Stimulated activated CD4-positive, alpha-beta T cell treated with anti-CD3 and anti-CD28 coated beads, Interleukin-12 subunit alpha, Interleukin-12 subunit beta, amount 100 ng/mL, for 4 hours (primary cell): Measurements from ENCODE around the gene SLC24A2.
"Not testable (repeated sequence)": the region's sequence is repeated elsewhere in the genome, so short reads cannot be mapped to it uniquely, and the experiment has no call there.

Experiments
- DNase-seq: peaks from one replicate; pipeline ENCODE4 v3.0.0-alpha.2; 2020

The SLC24A2 gene

GRCh38 chr9:19788614-19789271 lies at the start of gene SLC24A2:
Gene SLC24A2, minus strand, starts transcription at chr9:19789037.
- no peak for DNase-seq

- not testable (repeated sequence) for DNase-seq
Observed at GRCh38 chr9:19833331-19833730, 44.5 kb upstream of the SLC24A2 start.

GRCh38 chr9:19830796-19831195 lies 42.0 kb upstream of the SLC24A2 start:
- no peak for DNase-seq

- DNase-seq = no peak
Observed at GRCh38 chr9:19828576-19829109, 39.8 kb upstream of the SLC24A2 start.

- DNase-seq = no peak
Observed at GRCh38 chr9:19816769-19817168, 27.9 kb upstream of the SLC24A2 start.

GRCh38 chr9:19812194-19812593 lies 23.4 kb upstream of the SLC24A2 start:
- DNase-seq = no peak

GRCh38 chr9:19809422-19810269 lies 20.8 kb upstream of the SLC24A2 start:
- DNase-seq = no peak

GRCh38 chr9:19807182-19807892 lies 18.5 kb upstream of the SLC24A2 start:
- DNase-seq = no peak

GRCh38 chr9:19804431-19804830 lies 15.6 kb upstream of the SLC24A2 start:
- DNase-seq = no peak

- DNase-seq = no peak
Observed at GRCh38 chr9:19800884-19801283, 12.0 kb upstream of the SLC24A2 start.

- DNase-seq = no peak
Observed at GRCh38 chr9:19799784-19800183, 10.9 kb upstream of the SLC24A2 start.

- no peak for DNase-seq
Observed at GRCh38 chr9:19788152-19788551, 685 bp downstream of the SLC24A2 start.

GRCh38 chr9:19787672-19788071 lies 1.2 kb downstream of the SLC24A2 start:
- DNase-seq = no peak

- DNase-seq = no peak
Observed at GRCh38 chr9:19785230-19785629, 3.6 kb downstream of the SLC24A2 start.

GRCh38 chr9:19784136-19784535 lies 4.7 kb downstream of the SLC24A2 start:
- no peak for DNase-seq

GRCh38 chr9:19783500-19783899 lies 5.3 kb downstream of the SLC24A2 start:
- no peak for DNase-seq

GRCh38 chr9:19782005-19782404 lies 6.8 kb downstream of the SLC24A2 start:
- no peak for DNase-seq

- DNase-seq = no peak
Observed at GRCh38 chr9:19781240-19781639, 7.6 kb downstream of the SLC24A2 start.

GRCh38 chr9:19771446-19771845 lies 17.4 kb downstream of the SLC24A2 start:
- DNase-seq = no peak

- no peak for DNase-seq
Observed at GRCh38 chr9:19770973-19771372, 17.9 kb downstream of the SLC24A2 start.

- DNase-seq = no peak
Observed at GRCh38 chr9:19769213-19769612, 19.6 kb downstream of the SLC24A2 start.

- DNase-seq = no peak
Observed at GRCh38 chr9:19768798-19769197, 20.0 kb downstream of the SLC24A2 start.

GRCh38 chr9:19759066-19759465 lies 29.8 kb downstream of the SLC24A2 start:
- no peak for DNase-seq
